Body of pancreas (tissue), 4 donors: Measurements from ENCODE around the gene DNAAF1. TPM values are rescaled to one million over a fixed set of nuclear protein-coding genes. Genes with fewer than 3 reads are reported as not detected.
A peak's percentile ranks its signal among the peaks of the same experiment; 100 is the strongest.

ENCODE experiments used
- ATAC-seq: fragments of 150-250 bp; one replicate; pipeline ENCODE4 v1.9.1; 2016
- DNase-seq, 4 donors: peaks; one replicate each; pipeline ENCODE4 v3.0.0-alpha.2; 2019
- H3K27ac ChIP-seq, 4 donors: fragments of 200-600 bp; sonication (generic); 1 replicate in 3 of 4; 2 replicates in 1 of 4; pipeline versions ENCODE4 v1.5.1 to v1.6.1; 2016 to 2019; ENCODE audit warnings: mild to moderate bottlenecking in 1 of 4, mixed read lengths in 1 of 4, moderate library complexity in 1 of 4
- H3K27me3 ChIP-seq, 2 donors: fragments of 200-600 bp; sonication (generic); one replicate each; pipeline ENCODE4 v1.6.0; 2016; ENCODE audit warnings: mild to moderate bottlenecking in 1 of 2
- H3K36me3 ChIP-seq, 2 donors: fragments of 200-600 bp; sonication (generic); replicated peaks in 1 of 2; 2 replicates each; pipeline ENCODE4 v1.5.1; 2016; ENCODE audit warnings: low read depth in 2 of 2; ENCODE audit not compliant: insufficient read depth in 1 of 2
- H3K4me1 ChIP-seq: fragments of 200-600 bp; sonication (generic); one replicate; pipeline ENCODE4 v1.6.0; 2016
- H3K4me3 ChIP-seq, 2 donors: fragments of 200-600 bp; sonication (generic); 1 replicate in 1 of 2; 2 replicates in 1 of 2; pipeline ENCODE4 v1.5.1; 2016 to 2019
- H3K9me3 ChIP-seq, 3 donors: fragments of 200-600 bp; sonication (generic); 1 replicate in 2 of 3; 2 replicates in 1 of 3; pipeline ENCODE4 v1.5.1; 2016
- POLR2A ChIP-seq, 3 donors: fragments of 450-650 bp; IDR thresholded peaks; one replicate each; pipeline ENCODE4 v1.6.1; 2016; ENCODE audit warnings: antibody characterized with exemption in 3 of 3, mild to moderate bottlenecking in 2 of 3
- WGBS, 2 donors: methylation state at CpG; one replicate each; pipeline ENCODE4 v1.1.5; 2017; 5-methylcytosine and 5-hydroxymethylcytosine counted together
- intact Hi-C: fragments of 100-400 bp; cut with DNase I; formaldehyde crosslinking; loops from one replicate; pipeline ENCODE4 v1.15.1; 2023
- total RNA-seq, 2 donors: library from RNA; depleted of rRNA; stranded (reverse); fragments of >200 nt; gene quantifications; one replicate each; pipeline ENCODE4 v1.1.0, GENCODE V29; 2016
- TF ChIP-seq, protein P1 (sequence below), 7 experiments: fragments of 450-650 bp in 4 of 7; fragments of 200-600 bp in 3 of 7; sonication (generic) in 3 of 7; IDR thresholded peaks; one replicate each; pipeline ENCODE4 v1.5.1; 2016 to 2019; ENCODE audit warnings: antibody characterized with exemption in 7 of 7

The DNAAF1 gene
- total RNA-seq: 1 to 10 TPM in 1 of 2 donors, under 1 TPM in 1; 0.99 to 1.3 TPM

DNA sequence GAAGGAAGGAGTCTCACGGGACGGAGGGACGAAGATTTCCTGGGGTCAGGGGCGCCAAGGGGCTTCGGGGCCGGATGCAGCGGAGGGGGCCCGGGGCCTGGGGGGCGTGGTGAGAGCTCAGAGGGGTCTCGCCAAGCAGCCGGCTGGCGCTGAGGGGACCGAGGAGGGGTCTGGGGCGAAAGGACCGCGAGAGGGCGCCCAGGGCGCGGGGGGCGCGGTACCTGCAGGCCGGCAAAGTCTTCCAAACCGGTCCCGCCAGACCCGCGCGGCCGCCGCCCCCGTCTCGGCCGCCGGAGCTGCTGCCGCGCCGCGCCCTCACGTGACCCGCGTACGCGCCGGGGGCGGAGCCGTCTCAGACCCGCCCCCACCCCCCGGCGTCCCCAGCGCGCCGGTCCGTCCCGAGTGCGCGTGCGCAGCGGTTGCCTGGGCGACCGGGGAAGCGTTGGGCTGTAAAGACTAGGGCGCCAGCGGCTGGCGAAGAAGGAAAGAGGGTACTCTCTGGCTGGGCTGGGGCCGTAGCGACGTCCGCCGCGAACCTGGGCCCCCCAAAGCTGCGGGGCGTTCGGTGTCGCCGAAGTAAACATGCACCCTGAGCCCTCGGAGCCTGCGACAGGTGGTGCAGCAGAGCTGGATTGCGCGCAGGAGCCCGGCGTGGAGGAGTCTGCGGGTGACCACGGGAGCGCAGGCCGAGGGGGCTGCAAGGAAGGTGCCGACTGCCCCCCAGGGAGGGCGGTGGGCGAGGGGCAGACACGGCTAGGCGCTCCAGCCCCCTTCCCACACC is at the start of gene DNAAF1, which contains the start of gene HSDL1:
DNAAF1 (plus strand) TSS at position 450 of the 781 bp plus-strand sequence; CDS start at position 583, 133 bp downstream.
HSDL1 (minus strand) TSS at position 319 of the 781 bp plus-strand sequence. CDS start 13,856 bp downstream, outside the sequence.
- intact Hi-C loops: loop anchor here (5.0 kb wide), 1 partner anchor 37 kb away; no protein-coding TSS in a partner anchor
- peak; percentile 95 for ATAC-seq
- WGBS, 2 donors: 0 to 1% methylated on average over 32 to 77 of the region's 89 CpGs

DNA sequence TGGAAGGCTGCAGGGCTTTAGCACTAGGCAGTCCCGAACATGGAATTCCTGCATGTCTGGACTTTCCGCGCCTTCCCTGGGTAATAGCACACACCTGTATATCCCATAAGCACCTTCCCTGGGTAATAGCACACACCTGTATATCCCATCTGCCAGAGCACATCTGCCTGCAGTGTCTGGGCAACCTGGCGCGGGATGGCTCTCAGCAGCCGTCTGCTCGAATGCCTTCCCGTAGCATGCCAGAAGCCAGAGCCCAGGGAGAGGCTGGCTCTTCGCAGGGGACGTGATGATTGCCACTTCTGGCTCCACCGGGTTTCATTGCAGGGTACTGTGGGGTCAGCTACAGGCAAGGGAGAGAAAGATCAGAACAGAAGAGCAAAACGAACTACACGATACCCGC is 49.6 kb upstream of the DNAAF1 start:
- Histone ChIP-seq H3K36me3 (peaks cover 10 to 29% of the 10 kb centered on the region in 2 donors), H3K9me3 (no peaks in the 10 kb centered on the region), H3K4me1 (peaks cover 14% of the 10 kb centered on the region), H3K27ac (no peak overlapping the region), H3K27me3 (no peaks in the 10 kb centered on the region), H3K4me3 (no peak overlapping the region)
- WGBS, 2 donors: 94 to 95% methylated on average over 14 of the region's 14 CpGs
- ATAC-seq (no peak), DNase-seq (no peak)
- no peak for TF ChIP-seq POLR2A (IDR thresholded peaks at IDR 0.05)
- TF ChIP-seq, protein P1, sequence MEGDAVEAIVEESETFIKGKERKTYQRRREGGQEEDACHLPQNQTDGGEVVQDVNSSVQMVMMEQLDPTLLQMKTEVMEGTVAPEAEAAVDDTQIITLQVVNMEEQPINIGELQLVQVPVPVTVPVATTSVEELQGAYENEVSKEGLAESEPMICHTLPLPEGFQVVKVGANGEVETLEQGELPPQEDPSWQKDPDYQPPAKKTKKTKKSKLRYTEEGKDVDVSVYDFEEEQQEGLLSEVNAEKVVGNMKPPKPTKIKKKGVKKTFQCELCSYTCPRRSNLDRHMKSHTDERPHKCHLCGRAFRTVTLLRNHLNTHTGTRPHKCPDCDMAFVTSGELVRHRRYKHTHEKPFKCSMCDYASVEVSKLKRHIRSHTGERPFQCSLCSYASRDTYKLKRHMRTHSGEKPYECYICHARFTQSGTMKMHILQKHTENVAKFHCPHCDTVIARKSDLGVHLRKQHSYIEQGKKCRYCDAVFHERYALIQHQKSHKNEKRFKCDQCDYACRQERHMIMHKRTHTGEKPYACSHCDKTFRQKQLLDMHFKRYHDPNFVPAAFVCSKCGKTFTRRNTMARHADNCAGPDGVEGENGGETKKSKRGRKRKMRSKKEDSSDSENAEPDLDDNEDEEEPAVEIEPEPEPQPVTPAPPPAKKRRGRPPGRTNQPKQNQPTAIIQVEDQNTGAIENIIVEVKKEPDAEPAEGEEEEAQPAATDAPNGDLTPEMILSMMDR (IDR thresholded peaks at IDR 0.05): no peak
- intact Hi-C loops: no loop called here

More for the DNA sequence above, at the start of gene DNAAF1, which contains the start of gene HSDL1:
- TF ChIP-seq, protein P1 (IDR thresholded peaks at IDR 0.05): peak in 1 of 7 experiments; percentile 6
- TF ChIP-seq POLR2A (IDR thresholded peaks at IDR 0.05): peak in 2 of 3 donors; percentile 28 to 30
- DNase-seq: peak; percentile 90 to 94 (median 93)
- Histone ChIP-seq H3K27me3 (no peaks in the 10 kb centered on the region), H3K4me3 (peak within 1 kb of the TSS; percentile 85 to 95), H3K9me3 (no peaks in the 10 kb centered on the region), H3K27ac (peak within 1 kb of the TSS in 3 of 4 donors; percentile 62 to 76 (median 69)), H3K36me3 (no peaks in the 10 kb centered on the region), H3K4me1 (peaks cover 9% of the 10 kb centered on the region)

DNA sequence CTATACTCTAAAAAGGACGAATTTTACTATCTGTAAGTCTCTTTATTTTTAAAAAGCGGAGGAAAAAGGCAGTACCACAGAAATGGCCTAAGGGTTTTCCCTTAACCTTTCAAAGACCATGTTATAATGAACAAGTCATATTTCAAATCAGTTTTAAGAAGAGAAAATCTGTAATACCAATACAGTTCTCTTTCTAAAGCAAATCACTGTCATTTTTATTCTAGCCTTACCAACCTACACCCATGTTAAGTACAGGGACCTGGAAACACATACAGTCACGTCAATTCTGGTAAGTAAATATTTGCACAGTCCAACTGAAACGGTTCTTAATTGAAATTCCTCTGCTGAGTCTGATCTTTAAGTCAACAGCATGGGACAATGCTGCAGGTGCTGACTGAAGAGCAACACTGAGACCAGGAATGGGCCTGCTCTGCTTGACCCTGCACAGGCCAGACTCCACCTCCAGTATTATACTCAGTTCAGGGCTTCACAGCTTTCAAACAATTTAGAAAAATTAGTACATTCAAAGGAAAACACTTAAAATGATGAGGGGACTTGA is 48.6 kb upstream of the DNAAF1 start:
- H3K36me3 ChIP-seq: peaks cover 10 to 23% of the 10 kb centered on the region in 2 donors
- H3K4me1 ChIP-seq: peaks cover 14% of the 10 kb centered on the region
- no peak for TF ChIP-seq POLR2A (IDR thresholded peaks at IDR 0.05)
- TF ChIP-seq, protein P1 (IDR thresholded peaks at IDR 0.05): no peak
- no peak overlapping the region for H3K4me3 ChIP-seq
- intact Hi-C loops: no loop called here
- peak overlapping the region in 1 of 4 donors; percentile 33 for H3K27ac ChIP-seq
- WGBS, 2 donors: 37 to 43% methylated on average over 4 of the region's 4 CpGs
- ATAC-seq (peak; percentile 84), DNase-seq (peak in 2 of 4 donors; percentile 48 to 53)
- no peaks in the 10 kb centered on the region for H3K27me3 ChIP-seq
- H3K9me3 ChIP-seq: no peaks in the 10 kb centered on the region

DNA sequence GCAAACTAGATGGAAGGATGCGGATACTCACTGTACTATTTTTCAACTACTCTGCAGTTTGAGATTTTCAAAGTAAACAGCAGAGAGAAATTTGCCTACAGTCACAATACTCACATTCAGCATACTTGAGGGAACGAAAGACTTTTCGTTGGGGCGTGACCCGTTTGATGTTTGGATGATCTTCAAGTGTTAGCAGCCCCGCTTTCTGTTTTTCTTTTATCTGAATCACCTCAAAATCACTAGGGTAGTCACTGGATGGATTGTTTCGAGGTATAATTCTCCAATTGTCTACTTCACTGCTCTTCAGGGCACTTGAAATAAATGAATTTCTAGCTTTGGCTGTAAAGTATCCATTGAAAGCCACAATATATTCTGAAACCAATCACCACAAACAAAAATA is 46.2 kb upstream of the DNAAF1 start:
- Histone ChIP-seq H3K27me3 (no peaks in the 10 kb centered on the region), H3K9me3 (no peaks in the 10 kb centered on the region), H3K36me3 (peaks cover 0 to 17% of the 10 kb centered on the region in 2 donors), H3K27ac (no peak overlapping the region), H3K4me3 (no peak overlapping the region), H3K4me1 (peaks cover 14% of the 10 kb centered on the region)
- intact Hi-C loops: no loop called here
- ATAC-seq (no peak), DNase-seq (no peak)
- TF ChIP-seq, protein P1 (IDR thresholded peaks at IDR 0.05): no peak
- TF ChIP-seq POLR2A (IDR thresholded peaks at IDR 0.05): no peak
- WGBS, 2 donors: 94 to 95% methylated on average over 7 of the region's 7 CpGs
